ENCODE results near the gene HSPA1B.

GRCh38 chr6:31858707-31859106 lies 31.2 kb downstream of the HSPA1B start:
- TF ChIP-seq POLR2A (IDR thresholded peaks at IDR 0.05): no peak
- TF ChIP-seq, protein P1, sequence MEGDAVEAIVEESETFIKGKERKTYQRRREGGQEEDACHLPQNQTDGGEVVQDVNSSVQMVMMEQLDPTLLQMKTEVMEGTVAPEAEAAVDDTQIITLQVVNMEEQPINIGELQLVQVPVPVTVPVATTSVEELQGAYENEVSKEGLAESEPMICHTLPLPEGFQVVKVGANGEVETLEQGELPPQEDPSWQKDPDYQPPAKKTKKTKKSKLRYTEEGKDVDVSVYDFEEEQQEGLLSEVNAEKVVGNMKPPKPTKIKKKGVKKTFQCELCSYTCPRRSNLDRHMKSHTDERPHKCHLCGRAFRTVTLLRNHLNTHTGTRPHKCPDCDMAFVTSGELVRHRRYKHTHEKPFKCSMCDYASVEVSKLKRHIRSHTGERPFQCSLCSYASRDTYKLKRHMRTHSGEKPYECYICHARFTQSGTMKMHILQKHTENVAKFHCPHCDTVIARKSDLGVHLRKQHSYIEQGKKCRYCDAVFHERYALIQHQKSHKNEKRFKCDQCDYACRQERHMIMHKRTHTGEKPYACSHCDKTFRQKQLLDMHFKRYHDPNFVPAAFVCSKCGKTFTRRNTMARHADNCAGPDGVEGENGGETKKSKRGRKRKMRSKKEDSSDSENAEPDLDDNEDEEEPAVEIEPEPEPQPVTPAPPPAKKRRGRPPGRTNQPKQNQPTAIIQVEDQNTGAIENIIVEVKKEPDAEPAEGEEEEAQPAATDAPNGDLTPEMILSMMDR (IDR thresholded peaks at IDR 0.05): no peak

All from right lobe of liver (tissue), 4 donors.